Neural progenitor cell (in vitro differentiated cells): ENCODE data around the gene SH3GLB1. TPM values are rescaled to one million over a fixed set of nuclear protein-coding genes. Genes with fewer than 3 reads are reported as not detected.

Source experiments
- DNase-seq: peaks from one replicate; pipeline ENCODE4 v3.0.0-alpha.2; 2016; ENCODE audit warnings: low spot score
- H2AFZ ChIP-seq: fragments of 200-600 bp; sonication (generic); replicated peaks from 2 replicates; pipeline ENCODE4 v1.6.1; 2016; ENCODE audit warnings: antibody characterized with exemption
- H3F3A ChIP-seq: fragments of 200-600 bp; sonication (generic); 2 replicates; pipeline ENCODE4 v1.6.1; 2016; ENCODE audit warnings: antibody characterized with exemption, low read depth
- H3K27ac ChIP-seq: fragments of 200-600 bp; sonication (generic); 2 replicates; pipeline ENCODE4 v1.5.1; 2016; ENCODE audit warnings: mild to moderate bottlenecking
- H3K27me3 ChIP-seq: fragments of 200-600 bp; sonication (generic); 2 replicates; pipeline ENCODE4 v1.6.1; 2016; ENCODE audit warnings: mild to moderate bottlenecking, moderate library complexity
- H3K36me3 ChIP-seq: fragments of 200-600 bp; sonication (generic); 2 replicates; pipeline ENCODE4 v1.5.1; 2016
- H3K4me1 ChIP-seq: fragments of 200-600 bp; sonication (generic); 2 replicates; pipeline ENCODE4 v1.6.1; 2016; ENCODE audit warnings: mixed run types
- H3K4me2 ChIP-seq: fragments of 200-600 bp; sonication (generic); 2 replicates; pipeline ENCODE4 v1.6.1; 2016
- H3K4me3 ChIP-seq: fragments of 200-600 bp; sonication (generic); 2 replicates; pipeline ENCODE4 v1.5.1; 2016
- H3K79me2 ChIP-seq: fragments of 200-600 bp; sonication (generic); 2 replicates; pipeline ENCODE4 v1.6.1; 2016; ENCODE audit warnings: low read depth
- H3K9ac ChIP-seq: fragments of 200-600 bp; sonication (generic); 2 replicates; pipeline ENCODE4 v1.6.1; 2016
- H3K9me3 ChIP-seq: fragments of 200-600 bp; sonication (generic); 2 replicates; pipeline ENCODE4 v1.5.1; 2016; ENCODE audit warnings: low read depth
- H4K20me1 ChIP-seq: fragments of 200-600 bp; sonication (generic); 2 replicates; pipeline ENCODE4 v1.6.1; 2016; ENCODE audit warnings: low read depth
- H3K27ac Mint-ChIP-seq: 3 replicates; pipeline ENCODE4 v1.8.0; 2021; ENCODE audit warnings: mixed read lengths
- H3K27me3 Mint-ChIP-seq: 2 replicates; pipeline ENCODE4 v1.8.0; 2022; ENCODE audit warnings: low read depth, mild to moderate bottlenecking, inconsistent platforms, moderate library complexity, mixed read lengths; ENCODE audit not compliant: insufficient read depth
- H3K36me3 Mint-ChIP-seq: 3 replicates; pipeline ENCODE4 v1.8.0; 2021; ENCODE audit warnings: mixed read lengths
- H3K4me1 Mint-ChIP-seq: 3 replicates; pipeline ENCODE4 v1.8.0; 2021; ENCODE audit warnings: mixed read lengths
- H3K4me3 Mint-ChIP-seq: 3 replicates; pipeline ENCODE4 v1.8.0; 2021; ENCODE audit warnings: mild to moderate bottlenecking, moderate library complexity, mixed read lengths
- H3K9me3 Mint-ChIP-seq: 3 replicates; pipeline ENCODE4 v1.8.0; 2020; ENCODE audit warnings: mixed read lengths
- EZH2 ChIP-seq: fragments of 200-600 bp; sonication (generic); IDR thresholded peaks from 2 replicates; pipeline ENCODE4 v1.6.1; 2017; ENCODE audit warnings: antibody characterized with exemption, mild to moderate bottlenecking, moderate library complexity
- EZH2phosphoT487 ChIP-seq: fragments of 200-600 bp; sonication (generic); IDR thresholded peaks from 2 replicates; pipeline ENCODE4 v1.6.1; 2017; ENCODE audit warnings: antibody characterized with exemption
- total RNA-seq: library from RNA; depleted of rRNA; stranded (reverse); fragments of >200 nt; gene quantifications from 2 replicates; pipeline ENCODE4 v1.2.3, GENCODE V29; 2015; ENCODE audit warnings: low replicate concordance
- TF ChIP-seq, protein P1 (sequence below): fragments of 200-600 bp; sonication (generic); IDR thresholded peaks from 2 replicates; pipeline ENCODE4 v1.5.1; 2017; ENCODE audit warnings: antibody characterized with exemption, mild to moderate bottlenecking

Gene SH3GLB1
- total RNA-seq, 1 donor from 2014 or later, result 28.5 TPM

DNA sequence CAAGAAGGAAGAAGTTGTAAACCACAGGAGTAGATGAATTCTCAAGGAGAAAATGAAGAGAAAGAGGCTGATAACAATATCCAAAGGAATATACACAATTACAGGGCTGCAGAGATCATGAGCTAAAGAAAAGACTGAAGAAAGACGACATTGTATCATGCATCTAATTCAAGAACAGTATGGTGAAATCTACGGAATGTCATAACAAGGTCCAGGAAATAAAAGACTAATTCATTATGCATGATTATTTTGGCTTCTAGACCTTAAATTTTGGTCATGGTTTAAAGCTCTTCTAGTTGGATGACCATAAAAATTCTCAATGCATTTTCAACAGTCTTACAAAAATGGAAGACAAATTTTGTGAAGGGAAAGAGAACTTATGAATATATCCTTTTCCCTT is 71.7 kb downstream of the SH3GLB1 start:
- Histone ChIP-seq H2AFZ (no peak overlapping the region), H3K36me3 (no peaks in the 10 kb centered on the region), H3K4me1 (peaks cover 16% of the 10 kb centered on the region), H3K9me3 (no peaks in the 10 kb centered on the region), H3K4me3 (no peak overlapping the region), H3K79me2 (no peaks in the 10 kb centered on the region), H3K27ac (no peak overlapping the region), H3K27me3 (no peaks in the 10 kb centered on the region), H3K9ac (no peak overlapping the region), H4K20me1 (no peaks in the 10 kb centered on the region), H3K4me2 (no peak overlapping the region), H3F3A (no peaks in the 10 kb centered on the region)
- no peaks in the 10 kb centered on the region for H3K9me3 Mint-ChIP-seq
- TF ChIP-seq EZH2 (no peak), EZH2phosphoT487 (no peak)
- TF ChIP-seq, protein P1, sequence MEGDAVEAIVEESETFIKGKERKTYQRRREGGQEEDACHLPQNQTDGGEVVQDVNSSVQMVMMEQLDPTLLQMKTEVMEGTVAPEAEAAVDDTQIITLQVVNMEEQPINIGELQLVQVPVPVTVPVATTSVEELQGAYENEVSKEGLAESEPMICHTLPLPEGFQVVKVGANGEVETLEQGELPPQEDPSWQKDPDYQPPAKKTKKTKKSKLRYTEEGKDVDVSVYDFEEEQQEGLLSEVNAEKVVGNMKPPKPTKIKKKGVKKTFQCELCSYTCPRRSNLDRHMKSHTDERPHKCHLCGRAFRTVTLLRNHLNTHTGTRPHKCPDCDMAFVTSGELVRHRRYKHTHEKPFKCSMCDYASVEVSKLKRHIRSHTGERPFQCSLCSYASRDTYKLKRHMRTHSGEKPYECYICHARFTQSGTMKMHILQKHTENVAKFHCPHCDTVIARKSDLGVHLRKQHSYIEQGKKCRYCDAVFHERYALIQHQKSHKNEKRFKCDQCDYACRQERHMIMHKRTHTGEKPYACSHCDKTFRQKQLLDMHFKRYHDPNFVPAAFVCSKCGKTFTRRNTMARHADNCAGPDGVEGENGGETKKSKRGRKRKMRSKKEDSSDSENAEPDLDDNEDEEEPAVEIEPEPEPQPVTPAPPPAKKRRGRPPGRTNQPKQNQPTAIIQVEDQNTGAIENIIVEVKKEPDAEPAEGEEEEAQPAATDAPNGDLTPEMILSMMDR, result no peak
- no peak overlapping the region for H3K4me3 Mint-ChIP-seq
- H3K36me3 Mint-ChIP-seq, result no peaks in the 10 kb centered on the region
- no peak for DNase-seq
- H3K4me1 Mint-ChIP-seq, result peaks cover 17% of the 10 kb centered on the region
- no peak overlapping the region for H3K27ac Mint-ChIP-seq
- peaks cover 2% of the 10 kb centered on the region for H3K27me3 Mint-ChIP-seq

GRCh38 chr1:86778569-86779239 is 74.3 kb downstream of the SH3GLB1 start:
- Mint-ChIP-seq H3K4me1 (peaks cover 14% of the 10 kb centered on the region), H3K36me3 (no peaks in the 10 kb centered on the region), H3K4me3 (no peak overlapping the region), H3K27me3 (no peaks in the 10 kb centered on the region), H3K9me3 (peaks cover 7% of the 10 kb centered on the region), H3K27ac (no peak overlapping the region)
- Histone ChIP-seq H3K79me2 (no peaks in the 10 kb centered on the region), H3K4me3 (no peak overlapping the region), H4K20me1 (no peaks in the 10 kb centered on the region), H3K9me3 (no peaks in the 10 kb centered on the region), H3F3A (no peaks in the 10 kb centered on the region), H3K27ac (no peak overlapping the region), H3K4me1 (peaks cover 16% of the 10 kb centered on the region), H2AFZ (no peak overlapping the region), H3K36me3 (no peaks in the 10 kb centered on the region), H3K27me3 (no peaks in the 10 kb centered on the region), H3K9ac (no peak overlapping the region), H3K4me2 (no peak overlapping the region)
- no peak for DNase-seq
- TF ChIP-seq EZH2phosphoT487, result no peak
- no peak for TF ChIP-seq EZH2
- TF ChIP-seq, protein P1, result no peak

- no peak overlapping the region for H3K9ac ChIP-seq
- H3K27ac ChIP-seq, result no peak overlapping the region
- DNase-seq, result no peak
Observed at GRCh38 chr1:86779308-86780191, 75.2 kb downstream of the SH3GLB1 start.

More at GRCh38 chr1:86779308-86780191, 75.2 kb downstream of the SH3GLB1 start:
- Histone ChIP-seq H3K36me3 (no peaks in the 10 kb centered on the region), H3K4me3 (no peak overlapping the region), H3K9me3 (no peaks in the 10 kb centered on the region), H2AFZ (no peak overlapping the region), H3K4me2 (no peak overlapping the region), H3K79me2 (no peaks in the 10 kb centered on the region), H3K27me3 (no peaks in the 10 kb centered on the region), H3K4me1 (peaks cover 11% of the 10 kb centered on the region), H3F3A (no peaks in the 10 kb centered on the region), H4K20me1 (no peaks in the 10 kb centered on the region)
- no peak overlapping the region for H3K27ac Mint-ChIP-seq
- TF ChIP-seq, protein P1, result no peak
- no peak for TF ChIP-seq EZH2
- no peak for TF ChIP-seq EZH2phosphoT487
- H3K4me1 Mint-ChIP-seq, result peaks cover 6% of the 10 kb centered on the region
- H3K27me3 Mint-ChIP-seq, result no peaks in the 10 kb centered on the region
- peaks cover 7% of the 10 kb centered on the region for H3K9me3 Mint-ChIP-seq
- H3K36me3 Mint-ChIP-seq, result no peaks in the 10 kb centered on the region
- no peak overlapping the region for H3K4me3 Mint-ChIP-seq
